Endodermal cell (in vitro differentiated cells): Measurements from ENCODE around the gene THSD4. TPM values are rescaled to one million over a fixed set of nuclear protein-coding genes. Genes with fewer than 3 reads are reported as not detected.

ENCODE experiments used
- DNase-seq: peaks from one replicate; pipeline ENCODE4 v3.0.0-alpha.2; 2017
- H3K27ac ChIP-seq: 2 replicates; pipeline ENCODE4 v1.5.1; 2013; ENCODE audit warnings: mild to moderate bottlenecking, low read depth, low read length, moderate library complexity
- H3K27me3 ChIP-seq: 2 replicates; pipeline ENCODE4 v1.6.1; 2013; ENCODE audit warnings: mild to moderate bottlenecking, low read length, moderate library complexity; ENCODE audit not compliant: insufficient read depth, control insufficient read depth, poor library complexity, severe bottlenecking
- H3K36me3 ChIP-seq: 2 replicates; pipeline ENCODE4 v1.7.0; 2013; ENCODE audit warnings: mild to moderate bottlenecking, low read length, moderate library complexity; ENCODE audit not compliant: control insufficient read depth, insufficient read depth
- H3K4me1 ChIP-seq: one replicate; pipeline ENCODE4 v1.7.0; 2013; ENCODE audit warnings: low read length; ENCODE audit not compliant: control insufficient read depth, insufficient read depth
- H3K4me3 ChIP-seq: 2 replicates; pipeline ENCODE4 v1.5.1; 2013; ENCODE audit warnings: mild to moderate bottlenecking, low read length, moderate library complexity
- H3K9ac ChIP-seq: 2 replicates; pipeline ENCODE4 v1.6.1; 2013; ENCODE audit warnings: mild to moderate bottlenecking, low read length, moderate library complexity; ENCODE audit not compliant: poor library complexity, severe bottlenecking; ENCODE audit errors: extremely low read depth
- H3K9me3 ChIP-seq: 2 replicates; pipeline ENCODE4 v1.6.1; 2013; ENCODE audit warnings: mild to moderate bottlenecking, low read length, moderate library complexity; ENCODE audit not compliant: control insufficient read depth
- H3K27ac Mint-ChIP-seq: 2 replicates; pipeline ENCODE4 v1.8.0; 2020; ENCODE audit warnings: mixed read lengths
- H3K27me3 Mint-ChIP-seq: 2 replicates; pipeline ENCODE4 v1.8.0; 2021; ENCODE audit warnings: mild to moderate bottlenecking, mixed read lengths; ENCODE audit not compliant: insufficient read depth
- H3K36me3 Mint-ChIP-seq: 2 replicates; pipeline ENCODE4 v1.8.0; 2020; ENCODE audit warnings: low read depth, mixed read lengths
- H3K4me1 Mint-ChIP-seq: 2 replicates; pipeline ENCODE4 v1.8.0; 2020; ENCODE audit warnings: mixed read lengths
- H3K4me3 Mint-ChIP-seq: 2 replicates; pipeline ENCODE4 v1.8.0; 2020; ENCODE audit warnings: mild to moderate bottlenecking, moderate library complexity, mixed read lengths
- H3K9me3 Mint-ChIP-seq: 2 replicates; pipeline ENCODE4 v1.8.0; 2020; ENCODE audit warnings: mild to moderate bottlenecking, mixed read lengths
- WGBS, 2 experiments: methylation state at CpG; one replicate each; pipeline versions ENCODE4 v1.1.5 to v1.1.7; 2013; ENCODE audit warnings: missing lambda C conversion rate in 2 of 2, mixed read lengths in 1 of 2; ENCODE audit not compliant: insufficient coverage in 1 of 2, insufficient read length in 1 of 2; 5-methylcytosine and 5-hydroxymethylcytosine counted together
- total RNA-seq, 2 donors: library from RNA; stranded (reverse); fragmentation: NEBNext Ultra II Directional in 1 of 2; extraction: Animal tissue kit (Norgen Biotek cat#: 25700) in 1 of 2; gene quantifications; 2 replicates in 1 of 2; 3 replicates in 1 of 2; pipeline ENCODE4 v1.2.1, GENCODE V29; 2021
- TF ChIP-seq, protein P1 (sequence below): fragments of 200-600 bp; sonication (generic); conservative IDR thresholded peaks from 2 replicates; pipeline ENCODE4 v1.5.0; 2021; ENCODE audit warnings: antibody characterized with exemption, mild to moderate bottlenecking

Gene THSD4
- total RNA-seq, 2 donors from 2014 or later: 4.6 to 5.4 TPM

DNA sequence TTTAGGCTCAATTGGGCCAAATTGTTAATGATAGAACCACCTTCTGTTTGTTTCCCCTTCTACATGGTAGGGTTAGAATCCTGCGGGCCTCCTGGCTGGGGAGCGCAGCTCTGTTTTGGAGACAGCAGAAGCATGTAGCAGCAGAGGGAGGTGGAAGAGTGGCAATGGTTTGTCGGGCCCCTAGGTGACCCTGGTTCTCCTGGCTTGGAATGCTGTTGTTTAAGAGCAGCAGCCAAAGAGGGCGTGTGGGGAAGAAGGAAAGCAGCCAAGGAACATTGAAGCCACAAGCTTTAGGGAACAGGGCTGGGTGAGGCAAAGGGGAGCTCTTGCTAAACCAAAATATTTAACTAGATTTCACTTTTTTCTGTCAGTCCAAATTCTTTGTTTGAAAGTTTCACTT, 481.4 kb downstream of the THSD4 start:
- H3K4me3 Mint-ChIP-seq: no peak overlapping the region
- DNase-seq: peak; percentile 57
- no peak overlapping the region for H3K27ac Mint-ChIP-seq
- TF ChIP-seq, protein P1, sequence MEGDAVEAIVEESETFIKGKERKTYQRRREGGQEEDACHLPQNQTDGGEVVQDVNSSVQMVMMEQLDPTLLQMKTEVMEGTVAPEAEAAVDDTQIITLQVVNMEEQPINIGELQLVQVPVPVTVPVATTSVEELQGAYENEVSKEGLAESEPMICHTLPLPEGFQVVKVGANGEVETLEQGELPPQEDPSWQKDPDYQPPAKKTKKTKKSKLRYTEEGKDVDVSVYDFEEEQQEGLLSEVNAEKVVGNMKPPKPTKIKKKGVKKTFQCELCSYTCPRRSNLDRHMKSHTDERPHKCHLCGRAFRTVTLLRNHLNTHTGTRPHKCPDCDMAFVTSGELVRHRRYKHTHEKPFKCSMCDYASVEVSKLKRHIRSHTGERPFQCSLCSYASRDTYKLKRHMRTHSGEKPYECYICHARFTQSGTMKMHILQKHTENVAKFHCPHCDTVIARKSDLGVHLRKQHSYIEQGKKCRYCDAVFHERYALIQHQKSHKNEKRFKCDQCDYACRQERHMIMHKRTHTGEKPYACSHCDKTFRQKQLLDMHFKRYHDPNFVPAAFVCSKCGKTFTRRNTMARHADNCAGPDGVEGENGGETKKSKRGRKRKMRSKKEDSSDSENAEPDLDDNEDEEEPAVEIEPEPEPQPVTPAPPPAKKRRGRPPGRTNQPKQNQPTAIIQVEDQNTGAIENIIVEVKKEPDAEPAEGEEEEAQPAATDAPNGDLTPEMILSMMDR: no peak
- H3K4me1 Mint-ChIP-seq: peaks cover 20% of the 10 kb centered on the region
- Histone ChIP-seq H3K9me3 (peaks cover 4% of the 10 kb centered on the region), H3K36me3 (no peaks in the 10 kb centered on the region), H3K27me3 (no peaks in the 10 kb centered on the region), H3K4me3 (no peak overlapping the region), H3K27ac (no peak overlapping the region), H3K4me1 (no peaks in the 10 kb centered on the region), H3K9ac (no peak overlapping the region)
- H3K36me3 Mint-ChIP-seq: no peaks in the 10 kb centered on the region
- peaks cover 14% of the 10 kb centered on the region for H3K9me3 Mint-ChIP-seq
- H3K27me3 Mint-ChIP-seq: no peaks in the 10 kb centered on the region
- WGBS, 2 experiments: 63 to 90% methylated on average over 2 to 4 of the region's 4 CpGs

GRCh38 chr15:71597126-71597525, 481.9 kb downstream of the THSD4 start:
- H3K36me3 Mint-ChIP-seq: no peaks in the 10 kb centered on the region
- no peak for DNase-seq

DNA sequence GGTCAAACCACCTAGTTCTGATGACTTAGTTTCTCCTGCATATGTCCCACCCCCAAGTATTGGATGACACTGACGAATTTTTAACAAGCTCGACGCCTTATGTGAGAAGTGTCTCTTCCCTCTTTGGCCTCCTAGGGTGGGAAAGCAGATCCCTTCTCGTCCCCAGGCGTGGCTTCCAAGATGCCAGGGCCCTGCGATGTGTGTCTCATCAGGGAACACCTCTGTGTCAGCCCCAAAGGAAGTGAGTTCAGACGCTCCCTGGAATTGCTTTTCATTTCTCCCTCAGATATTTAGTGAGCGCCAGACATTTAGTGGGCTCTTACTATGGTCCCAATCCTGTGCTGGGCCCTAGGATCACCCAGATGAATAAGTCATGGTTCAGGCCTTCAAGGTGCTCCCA, 482.4 kb downstream of the THSD4 start:
- Mint-ChIP-seq H3K4me1 (peaks cover 17% of the 10 kb centered on the region), H3K4me3 (no peak overlapping the region), H3K27me3 (no peaks in the 10 kb centered on the region), H3K9me3 (peaks cover 14% of the 10 kb centered on the region), H3K36me3 (no peaks in the 10 kb centered on the region), H3K27ac (no peak overlapping the region)
- Histone ChIP-seq H3K36me3 (no peaks in the 10 kb centered on the region), H3K4me1 (no peaks in the 10 kb centered on the region), H3K4me3 (no peak overlapping the region), H3K27ac (no peak overlapping the region), H3K9me3 (peaks cover 4% of the 10 kb centered on the region), H3K9ac (no peak overlapping the region), H3K27me3 (no peaks in the 10 kb centered on the region)
- 90 to 93% methylated on average over 8 of the region's 8 CpGs for WGBS, 2 experiments
- DNase-seq: no peak
- TF ChIP-seq, protein P1: no peak

More at GRCh38 chr15:71597126-71597525, 481.9 kb downstream of the THSD4 start:
- H3K4me1 ChIP-seq: no peaks in the 10 kb centered on the region
- H3K9me3 ChIP-seq: peaks cover 4% of the 10 kb centered on the region
- Mint-ChIP-seq H3K27ac (no peak overlapping the region), H3K9me3 (peaks cover 14% of the 10 kb centered on the region), H3K27me3 (no peaks in the 10 kb centered on the region), H3K4me3 (no peak overlapping the region), H3K4me1 (peaks cover 18% of the 10 kb centered on the region)
- no peak overlapping the region for H3K9ac ChIP-seq
- H3K4me3 ChIP-seq: no peak overlapping the region
- WGBS, 2 experiments: 87% methylated on average over 2 of the region's 3 CpGs; no CpG with 5 or more reads in 1 of the 2 experiments
- no peak overlapping the region for H3K27ac ChIP-seq
- H3K27me3 ChIP-seq: no peaks in the 10 kb centered on the region
- TF ChIP-seq, protein P1: no peak
- H3K36me3 ChIP-seq: no peaks in the 10 kb centered on the region
